GM12875 (cell line): ENCODE data around the gene FBXL13.
"Not testable (repeated sequence)": the region's sequence is repeated elsewhere in the genome, so short reads cannot be mapped to it uniquely, and the experiment has no call there.

ENCODE experiments used
- H3K4me3 ChIP-seq: one replicate; pipeline ENCODE4 v1.5.1; 2011; ENCODE audit warnings: low read depth, low read length, control low read depth
- CTCF ChIP-seq: IDR thresholded peaks from 2 replicates; pipeline ENCODE4 v1.5.1; 2011; ENCODE audit warnings: low read depth, mild to moderate bottlenecking, control low read depth, inconsistent platforms, low read length, moderate library complexity, borderline replicate concordance; ENCODE audit not compliant: insufficient read depth

The FBXL13 gene

DNA sequence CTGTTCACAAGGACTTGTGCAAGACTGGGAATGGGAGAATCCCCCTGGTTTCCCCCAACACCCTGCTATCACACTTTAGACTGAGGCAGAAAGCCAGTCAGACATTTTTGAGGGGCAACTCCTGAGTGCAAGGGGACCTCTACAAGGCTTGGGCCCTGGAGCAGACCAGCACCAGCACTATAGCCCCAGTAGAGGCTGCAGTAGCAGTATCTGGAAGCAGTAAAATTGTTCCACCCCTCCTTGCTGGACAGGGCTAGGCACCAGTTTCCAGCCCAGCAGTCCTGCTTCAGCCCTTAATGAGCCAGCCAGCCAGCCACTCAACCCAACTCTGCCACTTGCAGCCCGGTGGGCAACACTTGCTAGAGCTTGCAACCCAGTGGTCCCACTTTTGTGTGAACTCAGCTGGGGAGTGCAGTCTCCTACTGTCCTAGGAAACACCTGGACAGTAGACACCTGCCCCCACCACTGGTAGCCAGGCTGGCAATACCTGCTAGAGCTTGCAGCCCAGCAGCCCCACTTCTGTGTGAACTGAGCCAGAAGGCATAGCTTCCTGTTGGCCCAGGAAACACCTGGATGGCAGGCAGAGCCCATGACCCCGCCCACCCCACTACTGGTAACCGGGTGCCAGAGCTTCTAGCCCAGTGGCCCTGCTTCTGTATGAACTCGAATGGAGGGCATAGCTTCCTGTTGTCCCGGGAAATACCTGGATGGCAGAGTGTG, 65.0 kb downstream of the FBXL13 start:
- TF ChIP-seq CTCF = no peak
- no peak overlapping the region for H3K4me3 ChIP-seq

- TF ChIP-seq CTCF = no peak
- no peak overlapping the region for H3K4me3 ChIP-seq
Observed at GRCh38 chr7:103003004-103003403, 71.6 kb downstream of the FBXL13 start.

GRCh38 chr7:103001210-103001609, 73.4 kb downstream of the FBXL13 start:
- H3K4me3 ChIP-seq = no peak overlapping the region
- TF ChIP-seq CTCF = no peak

GRCh38 chr7:102996957-102997356, 77.6 kb downstream of the FBXL13 start:
- no peak for TF ChIP-seq CTCF
- H3K4me3 ChIP-seq = no peak overlapping the region

DNA sequence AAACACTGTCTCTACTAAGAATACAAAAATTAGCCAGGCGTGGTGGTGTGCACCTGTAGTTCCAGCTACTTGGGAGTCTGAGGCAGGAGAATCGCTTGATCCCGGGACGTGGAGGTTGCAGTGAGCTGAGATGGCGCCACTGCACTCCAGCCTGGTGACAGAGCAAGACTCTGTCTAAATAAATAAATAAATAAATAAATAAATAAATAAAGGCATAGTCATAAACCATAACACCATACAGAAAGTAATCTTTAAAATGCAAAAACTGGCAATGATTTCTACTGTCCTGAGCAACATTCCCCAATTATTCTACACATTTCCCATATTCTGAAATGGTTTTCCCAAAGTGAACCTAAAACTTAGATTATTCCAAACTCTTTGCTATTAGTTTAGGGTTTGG, 79.0 kb downstream of the FBXL13 start:
- H3K4me3 ChIP-seq = not testable (repeated sequence)

DNA sequence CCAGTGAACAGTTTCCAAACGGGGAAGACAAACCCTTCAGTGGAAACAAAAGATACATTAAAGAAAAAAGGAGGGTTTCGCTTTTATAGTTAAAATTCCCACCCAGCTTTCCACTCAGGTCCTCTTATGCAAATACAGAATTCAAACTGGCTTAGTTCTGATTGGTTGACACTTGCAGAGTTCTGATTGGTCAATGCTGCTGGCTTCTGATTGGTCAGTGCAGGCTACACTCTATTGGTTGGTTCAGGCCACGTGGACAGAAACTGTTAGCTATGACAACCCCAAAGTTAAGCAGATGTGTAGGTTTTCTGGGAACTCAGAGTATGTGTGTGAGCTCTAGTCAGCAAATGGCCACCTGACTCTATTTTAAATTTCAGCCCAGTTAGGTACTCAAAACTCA, 80.0 kb downstream of the FBXL13 start:
- TF ChIP-seq CTCF = no peak
- no peak overlapping the region for H3K4me3 ChIP-seq

DNA sequence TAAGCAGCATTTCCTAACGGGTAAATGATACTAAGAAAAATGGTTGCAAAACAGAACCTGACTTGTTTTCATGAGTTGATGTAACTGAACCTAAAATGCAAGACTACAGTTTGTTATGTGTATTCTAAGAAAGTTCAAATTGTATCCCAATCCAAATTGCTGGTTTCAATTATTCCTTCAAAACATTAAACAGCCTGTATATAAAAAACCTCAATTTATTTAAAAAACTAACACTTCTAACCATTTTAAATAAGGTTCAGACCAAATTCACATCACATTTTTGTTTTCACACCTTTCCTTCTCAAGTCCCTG, 80.9 kb downstream of the FBXL13 start:
- H3K4me3 ChIP-seq = no peak overlapping the region
- no peak for TF ChIP-seq CTCF
